Fibroblast of lung (primary cell): ENCODE measurements around the gene TBC1D9. TPM values are rescaled to one million over a fixed set of nuclear protein-coding genes. Genes with fewer than 3 reads are reported as not detected.

Experiments
- DNase-seq, 2 donors: peaks; one replicate each; pipeline versions ENCODE4 v3.0.0 to v3.0.0-alpha.2; 2010; ENCODE audit warnings: low read depth in 2 of 2
- H2AFZ ChIP-seq: 2 replicates; pipeline ENCODE4 v1.5.1; 2012; ENCODE audit warnings: low read length, control low read depth, inconsistent platforms
- H3K27ac ChIP-seq: 2 replicates; pipeline ENCODE4 v1.5.1; 2011; ENCODE audit warnings: low read length, control low read depth; ENCODE audit not compliant: insufficient read depth
- H3K27me3 ChIP-seq: 2 replicates; pipeline ENCODE4 v1.5.1; 2011; ENCODE audit warnings: mild to moderate bottlenecking, low read length; ENCODE audit not compliant: control insufficient read depth, insufficient read depth
- H3K36me3 ChIP-seq: 2 replicates; pipeline ENCODE4 v1.5.1; 2011; ENCODE audit warnings: low read length; ENCODE audit not compliant: control insufficient read depth, insufficient read depth
- H3K4me1 ChIP-seq: 2 replicates; pipeline ENCODE4 v1.5.1; 2011; ENCODE audit warnings: low read length; ENCODE audit not compliant: control insufficient read depth, insufficient read depth; ENCODE audit errors: extremely low read depth
- H3K4me2 ChIP-seq: 2 replicates; pipeline ENCODE4 v1.5.1; 2011; ENCODE audit warnings: low read length, control low read depth; ENCODE audit not compliant: insufficient read depth; ENCODE audit errors: extremely low read depth
- H3K4me3 ChIP-seq, 4 experiments: fragments of 200-600 bp in 1 of 4; sonication (generic) in 1 of 4; replicated peaks in 1 of 4; 2 replicates each; pipeline ENCODE4 v1.5.1; 2011 to 2016; ENCODE audit warnings: low read length in 4 of 4, low read depth in 3 of 4, mild to moderate bottlenecking in 3 of 4, control low read depth in 2 of 4, inconsistent platforms in 1 of 4, mixed read lengths in 1 of 4; ENCODE audit not compliant: insufficient read depth in 1 of 4; ENCODE audit errors: control extremely low read depth in 1 of 4
- H3K79me2 ChIP-seq: 2 replicates; pipeline ENCODE4 v1.5.1; 2012; ENCODE audit warnings: mild to moderate bottlenecking, low read length, inconsistent platforms; ENCODE audit not compliant: control insufficient read depth, insufficient read depth
- H3K9ac ChIP-seq: 2 replicates; pipeline ENCODE4 v1.5.1; 2011; ENCODE audit warnings: mild to moderate bottlenecking, low read length, control low read depth; ENCODE audit not compliant: insufficient read depth
- H3K9me3 ChIP-seq: 2 replicates; pipeline ENCODE4 v1.5.1; 2012; ENCODE audit warnings: low read depth, low read length; ENCODE audit not compliant: control insufficient read depth, insufficient read depth
- H4K20me1 ChIP-seq: 2 replicates; pipeline ENCODE4 v1.5.1; 2011; ENCODE audit warnings: low read length; ENCODE audit not compliant: control insufficient read depth, insufficient read depth; ENCODE audit errors: extremely low read depth
- CTCF ChIP-seq, 2 donors: IDR thresholded peaks in 1 of 2; conservative IDR thresholded peaks in 1 of 2; 1 replicate in 1 of 2; 2 replicates in 1 of 2; pipeline ENCODE4 v1.5.1; 2011 to 2012; ENCODE audit warnings: low read length in 2 of 2, control low read depth in 1 of 2, inconsistent platforms in 1 of 2, low read depth in 1 of 2, mild to moderate bottlenecking in 1 of 2
- EZH2 ChIP-seq: IDR thresholded peaks from 2 replicates; pipeline ENCODE4 v1.5.1; 2012; ENCODE audit warnings: low read length, control low read depth, mild to moderate bottlenecking; ENCODE audit errors: missing control alignments
- polyA plus RNA-seq, 2 donors: library from polyadenylated mRNA; depleted of rRNA in 1 of 2; stranded (reverse) in 1 of 2; unstranded in 1 of 2; fragments of >200 nt; gene quantifications; 2 replicates each; pipeline ENCODE4 v1.2.1, GENCODE V29; 2011 to 2012; ENCODE audit warnings: missing spikeins in 1 of 2
- total RNA-seq: library from RNA; depleted of rRNA; stranded (reverse); fragments of >200 nt; gene quantifications from 2 replicates; pipeline ENCODE4 v1.2.1, GENCODE V29; 2014

The TBC1D9 gene
- total and polyA plus RNA-seq, 2 donors (not counting 1 experiment from before 2014, with no cell fraction given), result 18.6 to 36.3 TPM

GRCh38 chr4:140575489-140575888 lies 180.7 kb downstream of the TBC1D9 start:
- no peak overlapping the region for H3K4me2 ChIP-seq
- no peak overlapping the region for H3K9ac ChIP-seq
- TF ChIP-seq EZH2 (no peak), CTCF (conservative IDR thresholded peaks at IDR 0.05 in 1 of 2, IDR thresholded peaks at IDR 0.05 in 1 of 2; ENCODE audit: low read depth in 1 of 2, low read length in 2 of 2) (no peak)
- H3K79me2 ChIP-seq, result no peaks in the 10 kb centered on the region
- DNase-seq, result no peak
- H3K4me1 ChIP-seq, result no peaks in the 10 kb centered on the region
- no peaks in the 10 kb centered on the region for H4K20me1 ChIP-seq
- no peak overlapping the region for H3K4me3 ChIP-seq
- H3K9me3 ChIP-seq, result no peaks in the 10 kb centered on the region
- H3K36me3 ChIP-seq, result no peaks in the 10 kb centered on the region
- peaks cover 19% of the 10 kb centered on the region for H3K27me3 ChIP-seq
- no peak overlapping the region for H3K27ac ChIP-seq
- no peak overlapping the region for H2AFZ ChIP-seq

GRCh38 chr4:140571620-140572019 lies 184.6 kb downstream of the TBC1D9 start:
- Histone ChIP-seq H3K27ac (no peak overlapping the region), H3K4me1 (no peaks in the 10 kb centered on the region), H4K20me1 (no peaks in the 10 kb centered on the region), H3K9me3 (no peaks in the 10 kb centered on the region), H3K36me3 (no peaks in the 10 kb centered on the region), H3K27me3 (peaks cover 45% of the 10 kb centered on the region), H3K4me3 (no peak overlapping the region), H2AFZ (no peak overlapping the region), H3K9ac (no peak overlapping the region), H3K4me2 (no peak overlapping the region), H3K79me2 (no peaks in the 10 kb centered on the region)
- no peak for DNase-seq
- TF ChIP-seq CTCF (conservative IDR thresholded peaks at IDR 0.05 in 1 of 2, IDR thresholded peaks at IDR 0.05 in 1 of 2; ENCODE audit: low read depth in 1 of 2, low read length in 2 of 2), result no peak
- no peak for TF ChIP-seq EZH2

Other genes with a start within 250 kb of the TBC1D9 start
- gene ELMOD2, start 232.2 kb downstream of the TBC1D9 start, total RNA-seq, result 25.1 and 31.3 TPM in 2 replicates
- gene ELMOD2, start 232.2 kb downstream of the TBC1D9 start, polyA plus RNA-seq, result 14.3 and 20.4 TPM in 2 replicates
- not detected in 2 replicates for gene UCP1, start 187.4 kb downstream of the TBC1D9 start, total RNA-seq
- not detected in 2 replicates for gene UCP1, start 187.4 kb downstream of the TBC1D9 start, polyA plus RNA-seq